HG02885 (cell line): Measurements from ENCODE around the gene RBPMS2.
"Not testable (repeated sequence)": the region's sequence is repeated elsewhere in the genome, so short reads cannot be mapped to it uniquely, and the experiment has no call there.

Experiments
- ATAC-seq: cut with Tn5 transposase; IDR thresholded peaks from one replicate; pipeline ENCODE4 v1.9.1; 2021; ENCODE audit warnings: mild to moderate bottlenecking; ENCODE audit not compliant: unreplicated experiment, poor library complexity

The RBPMS2 gene

GRCh38 chr15:64775551-64776401, at the start of gene RBPMS2:
Gene RBPMS2, minus strand, starts transcription at chr15:64775589. Its CDS starts 270 bp downstream, at chr15:64775319.
- ATAC-seq = no peak

DNA sequence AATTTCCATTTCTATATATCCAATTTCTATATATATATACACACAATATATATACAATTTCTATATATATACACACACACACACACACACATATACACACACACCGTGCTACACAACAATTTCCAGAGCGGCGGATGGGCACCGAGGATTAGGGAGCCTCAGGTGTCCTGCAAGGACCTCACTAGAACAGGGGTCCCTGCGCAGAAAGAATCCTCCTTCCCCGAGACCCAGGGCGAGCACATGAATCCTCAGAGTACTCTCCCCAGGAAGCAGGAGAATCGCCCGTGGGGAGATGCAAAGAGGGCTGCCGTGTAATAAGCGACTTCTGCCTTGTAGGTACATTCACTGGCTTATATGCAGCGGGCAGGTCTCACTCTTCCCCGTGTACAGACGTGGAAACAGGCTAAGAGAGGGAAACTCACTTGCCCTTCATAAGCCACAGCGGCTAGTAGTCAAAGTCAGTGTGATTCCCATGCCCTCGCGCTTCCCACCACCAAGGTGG, 49.6 kb upstream of the RBPMS2 start:
- no peak for ATAC-seq

DNA sequence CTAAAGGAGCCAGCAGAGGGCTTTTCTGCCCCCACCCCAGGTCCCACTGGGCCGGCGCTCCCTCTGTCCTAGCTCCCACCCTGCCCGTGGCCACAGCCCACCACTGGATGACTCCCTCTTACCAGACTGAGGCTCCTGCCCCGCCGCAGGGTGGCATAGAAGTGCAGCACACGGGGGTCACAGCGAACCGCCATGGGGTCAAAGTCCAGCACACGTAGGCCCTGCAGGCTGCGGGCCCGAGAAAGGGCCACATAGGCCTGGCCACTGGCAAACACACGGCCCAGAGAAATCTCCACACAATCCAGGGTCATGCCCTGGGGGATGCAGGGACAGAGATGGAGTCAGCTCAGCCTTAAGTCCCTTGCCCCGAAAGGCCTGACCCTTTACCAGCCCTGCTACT, 41.1 kb upstream of the RBPMS2 start:
- no peak for ATAC-seq

DNA sequence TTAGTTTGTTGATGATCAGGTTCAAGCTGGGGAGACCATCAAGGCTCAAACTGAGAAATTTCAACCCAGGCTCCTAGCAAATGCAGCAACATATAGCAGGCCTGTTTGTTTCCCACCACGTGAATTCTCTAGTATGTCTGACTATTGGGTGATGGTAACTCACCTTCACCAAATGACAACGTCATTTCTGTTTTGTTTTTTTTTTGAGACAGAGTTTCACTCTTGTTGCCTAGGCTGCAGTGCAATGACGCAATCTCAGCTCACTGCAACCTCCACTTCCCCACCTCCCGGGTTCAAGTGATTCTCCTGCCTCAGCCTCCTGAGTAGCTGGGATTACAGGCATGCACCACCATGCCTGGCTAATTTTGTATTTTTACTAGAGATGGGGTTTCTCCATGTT, 39.6 kb upstream of the RBPMS2 start:
- ATAC-seq = not testable (repeated sequence)

GRCh38 chr15:64814283-64814682, 38.9 kb upstream of the RBPMS2 start:
- ATAC-seq = not testable (repeated sequence)

- ATAC-seq = no peak
These were observed 37.7 kb upstream of the RBPMS2 start for GRCh38 chr15:64813075-64813474.

DNA sequence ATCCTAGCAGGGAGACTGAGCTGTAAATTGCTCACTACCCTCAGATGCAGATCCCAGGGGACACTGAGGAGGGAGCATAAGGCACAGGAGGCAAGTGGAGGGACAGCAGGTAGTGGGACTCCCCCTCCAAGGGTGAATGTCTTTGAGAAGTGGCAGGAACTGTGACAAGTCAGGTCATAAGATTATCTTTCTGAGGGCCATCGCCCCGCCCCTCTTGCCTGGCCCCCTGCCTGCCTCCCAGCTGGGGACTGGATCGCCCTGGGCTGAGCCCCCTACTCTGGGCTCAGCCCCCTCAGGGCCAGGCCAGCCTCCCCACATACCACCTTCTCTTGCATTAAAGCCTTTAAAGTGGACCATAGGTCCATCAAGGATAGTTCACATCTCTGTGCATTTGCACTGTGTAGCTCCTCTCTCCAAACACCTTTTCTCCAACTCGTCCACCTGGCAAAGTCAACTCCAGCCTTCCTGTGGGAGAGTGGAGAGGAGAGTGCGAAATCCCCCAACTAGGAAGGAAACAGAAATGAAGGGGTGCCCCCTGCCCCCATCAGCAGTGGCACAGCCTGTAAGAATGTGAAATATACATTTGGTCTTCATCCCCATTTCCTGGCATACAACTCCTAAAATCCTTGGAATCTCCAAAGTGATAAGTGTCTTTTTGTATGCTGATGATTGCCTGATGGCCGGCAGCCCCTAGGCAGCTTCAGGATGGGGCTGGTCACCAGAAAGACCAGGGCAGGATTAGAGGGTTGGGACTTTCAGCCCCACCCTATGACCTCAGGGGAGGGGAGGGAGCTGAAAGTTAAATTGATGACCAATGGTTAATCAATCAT, 35.3 kb upstream of the RBPMS2 start:
- ATAC-seq = no peak

DNA sequence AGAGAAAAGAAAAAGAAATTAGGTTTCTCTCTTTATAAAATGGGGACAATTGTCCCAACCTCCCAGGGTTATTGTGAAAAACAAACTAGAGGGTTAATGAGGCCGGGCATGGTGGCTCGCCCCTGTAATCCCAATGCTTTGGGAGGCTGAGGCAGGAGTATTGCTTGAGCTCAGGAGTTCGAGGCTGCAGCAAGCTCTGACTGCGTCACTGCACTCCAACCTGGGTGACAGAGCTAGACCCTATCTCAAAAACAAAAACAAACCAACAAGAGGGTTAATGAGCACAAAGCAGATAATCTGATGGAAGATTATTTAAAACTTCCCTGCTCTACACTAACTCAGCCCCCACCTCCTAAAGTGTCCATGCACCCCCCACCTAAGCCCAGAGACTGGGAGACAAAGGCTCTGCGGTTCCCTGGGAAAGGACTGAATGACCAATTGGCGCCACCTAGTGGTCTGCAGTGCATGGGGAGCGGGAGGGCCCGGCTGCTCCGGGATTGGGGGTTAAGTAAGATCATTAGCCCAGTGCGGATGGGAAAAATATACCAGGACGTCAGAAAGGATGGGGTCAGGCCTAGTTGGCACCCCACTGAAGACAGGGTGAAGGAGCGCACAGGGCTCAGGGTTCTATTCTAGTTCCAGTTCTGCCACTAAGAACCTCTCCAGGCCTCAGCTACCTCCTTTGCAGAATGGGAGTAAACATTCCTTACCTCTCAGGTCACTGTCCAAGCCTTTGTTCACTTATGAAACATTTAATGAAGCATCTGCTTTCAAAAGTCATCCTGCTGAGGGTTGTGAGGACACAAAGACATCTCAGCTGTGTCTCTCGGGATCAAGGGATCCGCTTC, 34.5 kb upstream of the RBPMS2 start:
- no peak for ATAC-seq

GRCh38 chr15:64808785-64809453, 33.5 kb upstream of the RBPMS2 start:
- no peak for ATAC-seq

GRCh38 chr15:64807751-64808222, 32.4 kb upstream of the RBPMS2 start:
- ATAC-seq = no peak

DNA sequence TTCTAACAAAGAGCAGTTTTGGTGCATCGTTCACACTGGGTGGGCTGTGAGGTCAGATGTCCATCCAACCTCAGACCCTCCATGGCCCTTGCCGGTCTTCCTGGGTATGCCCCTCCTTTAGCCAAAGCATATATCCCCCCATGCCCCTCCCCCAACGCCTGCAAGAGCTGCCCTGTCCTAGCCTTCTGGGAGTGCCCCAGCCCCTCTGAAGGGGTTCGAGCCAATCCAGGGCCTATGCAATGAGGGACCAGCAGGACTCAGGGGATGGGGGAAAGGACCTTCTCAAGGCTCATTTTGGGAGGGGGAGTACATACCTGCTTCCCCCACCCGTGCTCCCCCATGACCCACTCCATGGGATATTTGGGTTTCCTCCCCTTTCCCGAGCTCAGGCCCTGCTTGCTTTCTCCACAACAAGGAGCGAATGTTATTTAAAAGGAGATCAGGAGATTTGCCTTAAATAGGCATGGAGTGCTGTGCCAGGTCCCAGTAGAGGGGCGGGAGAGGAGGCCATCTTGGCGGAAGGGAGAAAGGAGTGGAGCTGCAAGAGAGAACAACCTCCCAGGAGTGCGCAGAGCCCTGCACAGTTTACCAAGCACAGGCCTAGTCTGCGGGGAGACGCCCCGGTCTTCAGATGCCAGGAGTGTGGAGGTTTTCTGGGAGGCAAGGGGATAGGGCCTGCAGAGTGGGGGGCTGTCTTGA, 31.8 kb upstream of the RBPMS2 start:
- no peak for ATAC-seq

DNA sequence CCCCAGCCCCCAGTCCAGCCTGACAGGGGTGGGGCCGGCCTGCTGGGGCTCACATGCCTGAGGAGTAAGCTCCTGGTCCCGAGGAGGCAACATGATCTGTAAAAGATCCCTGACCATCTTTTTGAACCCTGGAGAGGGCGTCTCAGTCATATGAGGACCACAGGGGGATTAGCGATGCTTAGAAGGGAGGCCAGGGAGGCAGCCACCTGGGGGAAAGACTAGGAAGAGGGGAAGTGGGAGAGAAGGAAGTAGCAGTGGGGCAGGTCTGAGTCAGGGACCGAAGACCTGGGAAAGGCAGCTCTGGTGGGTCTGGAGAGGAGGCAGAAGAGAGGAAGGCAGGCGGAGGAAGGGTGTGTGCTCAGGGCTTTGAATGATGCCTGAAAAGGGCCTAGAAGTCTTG, 31.1 kb upstream of the RBPMS2 start:
- ATAC-seq = no peak

DNA sequence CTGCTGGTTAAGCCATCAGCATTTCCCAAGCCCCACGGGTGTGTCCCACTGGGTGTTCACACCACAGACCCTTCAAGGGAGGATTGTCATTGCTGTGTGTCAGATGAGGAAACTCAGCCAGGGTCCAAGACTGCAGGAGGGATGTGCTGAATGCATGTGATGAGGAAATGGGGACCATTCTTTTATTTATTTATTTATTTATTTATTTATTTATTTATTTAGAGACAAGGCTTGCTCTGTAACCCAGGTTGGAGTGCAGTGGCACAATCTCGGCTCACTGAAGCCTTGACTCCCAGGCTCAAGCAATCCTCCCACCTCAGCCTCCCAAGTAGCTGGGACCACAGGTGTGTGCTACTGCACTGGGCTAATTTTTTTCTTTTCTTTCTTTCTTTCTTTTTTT, 29.2 kb upstream of the RBPMS2 start:
- ATAC-seq = no peak

DNA sequence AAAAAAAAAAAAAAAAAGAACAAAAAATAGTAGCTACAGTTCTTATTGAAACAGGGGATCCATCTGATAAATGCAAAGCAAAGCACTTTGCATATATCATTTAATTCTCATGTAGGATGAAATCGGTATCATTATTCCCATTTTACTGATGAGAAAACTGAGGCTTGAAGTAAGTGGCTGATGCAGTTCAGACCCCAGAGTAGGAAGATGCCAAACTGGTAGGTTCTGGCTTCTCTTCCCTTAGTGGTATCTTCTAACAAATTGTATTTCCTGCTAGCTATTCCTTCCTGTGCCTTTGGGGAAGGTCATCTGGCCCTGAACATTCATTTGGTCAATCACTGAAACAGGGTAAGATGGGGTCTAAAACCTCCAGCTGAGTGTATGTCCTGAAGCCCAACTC, 28.1 kb upstream of the RBPMS2 start:
- ATAC-seq = no peak

DNA sequence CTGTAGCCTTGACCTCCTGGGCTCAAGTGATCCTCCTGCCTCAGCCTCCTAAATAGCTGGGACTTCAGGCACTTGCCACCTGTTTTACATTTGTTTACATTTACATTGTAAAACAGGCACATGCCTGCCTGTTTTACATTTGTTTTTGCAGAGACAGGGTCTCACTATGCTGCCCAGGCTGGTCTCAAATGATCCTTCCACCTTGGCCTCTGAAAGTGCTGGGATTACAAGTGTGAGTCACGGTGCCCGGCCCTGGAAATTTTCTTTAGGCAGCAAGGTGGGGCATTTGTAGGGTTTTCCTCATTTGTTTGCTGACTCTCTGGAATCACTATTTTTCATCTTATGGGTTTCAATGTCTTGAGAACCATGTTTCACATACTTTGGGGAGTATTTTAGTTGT, 25.1 kb upstream of the RBPMS2 start:
- ATAC-seq = no peak

GRCh38 chr15:64798905-64799304, 23.5 kb upstream of the RBPMS2 start:
- not testable (repeated sequence) for ATAC-seq

DNA sequence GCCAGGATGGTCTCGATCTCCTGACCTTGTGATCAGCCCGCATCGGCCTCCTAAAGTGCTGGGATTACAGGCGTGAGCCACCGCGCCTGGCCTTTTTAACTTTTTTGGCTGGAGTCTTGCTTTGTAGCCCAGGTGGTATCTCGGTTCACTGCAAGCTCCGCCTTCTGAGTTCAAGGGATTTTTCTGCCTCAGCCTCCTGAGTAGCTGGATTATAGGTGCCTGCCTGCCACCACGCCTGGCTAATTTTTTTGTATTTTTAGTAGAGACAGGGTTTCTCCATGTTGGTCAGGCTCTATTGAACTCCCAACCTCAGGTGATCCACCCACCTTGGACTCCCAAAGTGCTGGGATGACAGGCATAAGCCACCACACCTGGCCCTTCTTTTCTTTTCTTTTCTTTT, 20.5 kb upstream of the RBPMS2 start:
- ATAC-seq = not testable (repeated sequence)

- ATAC-seq = not testable (repeated sequence)
These were observed 19.9 kb upstream of the RBPMS2 start for GRCh38 chr15:64795299-64795698.

- ATAC-seq = no peak
These were observed 16.9 kb upstream of the RBPMS2 start for GRCh38 chr15:64792282-64792681.
